Fibroblast of upper back skin (primary cell): Measurements from ENCODE around the gene CDK10.

Experiments
- DNase-seq: peaks from one replicate; pipeline ENCODE4 v3.0.0-alpha.2; 2013

Gene CDK10

GRCh38 chr16:89738072-89738377, 51.5 kb downstream of the CDK10 start:
- DNase-seq = no peak

DNA sequence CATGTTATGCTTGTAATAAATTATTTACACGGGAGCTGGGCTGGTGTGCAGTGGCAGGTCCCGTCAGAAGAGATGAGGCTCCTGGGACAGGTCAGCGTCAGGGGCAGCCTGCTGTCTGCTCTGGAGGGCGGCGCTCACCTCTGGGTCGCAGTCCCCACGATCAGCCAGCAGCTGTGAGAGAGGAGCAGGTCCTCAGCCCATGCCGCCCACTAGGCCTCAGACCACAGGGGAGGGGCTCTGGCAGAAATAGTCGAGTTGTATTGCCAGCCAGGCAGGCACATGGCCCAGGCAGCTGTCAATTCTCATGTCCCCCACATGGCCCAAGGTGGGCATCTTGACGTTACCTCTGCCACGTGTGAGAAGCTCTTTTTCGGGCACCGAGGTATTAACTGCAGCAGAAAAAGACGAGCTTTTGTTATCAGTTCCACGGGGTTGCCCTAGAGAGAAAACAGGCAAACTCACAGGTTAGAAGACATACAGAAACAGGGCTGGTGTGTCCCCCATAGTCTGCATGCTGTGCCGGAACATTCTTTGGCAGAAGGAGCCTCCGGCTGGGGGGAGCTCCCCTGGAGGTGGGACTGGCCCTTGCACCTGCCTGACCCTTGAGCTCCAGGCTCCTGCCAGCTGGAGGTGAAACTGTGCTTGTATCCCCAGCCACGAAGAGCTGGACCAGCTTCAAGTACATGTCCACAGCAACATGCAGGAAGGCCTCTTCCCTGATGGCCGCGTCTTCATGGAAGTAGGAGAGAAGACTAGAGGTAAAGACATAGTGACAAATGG, 52.2 kb downstream of the CDK10 start:
- DNase-seq = no peak

- no peak for DNase-seq
Measured at GRCh38 chr16:89739383-89739782, 52.9 kb downstream of the CDK10 start.

GRCh38 chr16:89741342-89742014, 55.0 kb downstream of the CDK10 start:
- DNase-seq = no peak

DNA sequence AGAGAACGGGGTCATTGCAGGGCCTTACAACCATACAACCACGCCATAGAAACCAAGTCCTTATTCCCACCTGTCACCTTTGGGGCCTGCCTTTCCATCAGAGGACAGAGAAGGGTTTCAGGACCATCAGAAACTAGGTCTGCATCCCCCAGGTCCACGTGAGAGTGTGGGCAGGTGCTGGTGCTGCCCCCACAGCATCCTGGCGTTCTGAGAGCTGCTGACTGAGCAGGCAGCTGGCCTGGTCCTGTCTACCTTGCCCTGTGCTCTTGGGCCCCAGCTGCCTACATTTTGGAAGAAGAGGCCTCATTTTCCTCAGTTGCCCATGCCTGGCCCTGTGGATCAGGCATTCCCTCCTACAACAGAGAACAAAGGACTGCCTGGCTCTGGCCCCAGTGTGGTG, 56.5 kb downstream of the CDK10 start:
- no peak for DNase-seq

DNA sequence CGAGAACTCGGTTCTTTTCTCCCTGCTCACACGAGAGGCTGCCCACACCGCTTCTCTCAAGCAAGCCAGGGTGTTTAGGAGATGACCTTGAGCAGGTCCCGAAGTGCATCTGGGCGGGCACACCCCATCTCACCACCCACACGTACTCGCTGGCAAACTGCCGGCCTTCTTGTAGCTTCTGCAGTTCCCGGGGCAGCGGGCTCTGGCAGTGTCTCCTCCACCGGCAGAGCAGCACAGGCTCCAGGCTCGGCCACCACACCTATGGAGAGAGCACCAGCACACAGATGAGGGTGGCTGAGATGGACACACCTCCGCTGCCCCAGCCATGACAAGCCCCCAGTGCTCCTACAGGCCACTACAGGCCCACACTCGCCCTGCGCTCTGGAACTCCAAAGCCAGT, 58.3 kb downstream of the CDK10 start:
- no peak for DNase-seq
